ENCODE measurements around the gene BEST4. TPM values are rescaled to one million over a fixed set of nuclear protein-coding genes. Genes with fewer than 3 reads are reported as not detected.
A peak's percentile ranks its signal among the peaks of the same experiment; 100 is the strongest.

BEST4 gene
- total and polyA plus RNA-seq, 2 of the 13 experiments (the other 11 are each of a cell fraction or from before 2014, with no cell fraction given): 0.77 to 1.4 TPM

GRCh38 chr1:44784094-44785028 is 3.6 kb downstream of the BEST4 start (continued):
- TF ChIP-seq ZNF451 (CRISPR knock-in tag; IDR thresholded peaks at IDR 0.05) (peak; percentile 85; the same call in 1 of the 2 replicates), KLF9 (CRISPR knock-in tag; IDR thresholded peaks at IDR 0.05; ENCODE audit: low read depth) (no peak), MIXL1 (CRISPR knock-in tag; IDR thresholded peaks at IDR 0.05) (0 out of 2 replicates have a peak, but pooled peaks have one; percentile 36), MBNL3 (CRISPR knock-in tag; conservative IDR thresholded peaks at IDR 0.05) (no peak), REST (IDR thresholded peaks at IDR 0.05; ENCODE audit: borderline replicate concordance in 1 of 2, low read depth in 1 of 2, low read length in 2 of 2) (no peak), HDAC2 (CRISPR knock-in tag; IDR thresholded peaks at IDR 0.05) (peak; percentile 13), MAFF (IDR thresholded peaks at IDR 0.05; ENCODE audit: low read depth, low read length) (no peak), SCMH1 (CRISPR knock-in tag; IDR thresholded peaks at IDR 0.05; ENCODE audit: borderline replicate concordance) (no peak), KDM3A (CRISPR knock-in tag; IDR thresholded peaks at IDR 0.05; ENCODE audit: low read depth) (0 out of 2 replicates have a peak, but pooled peaks have one; percentile 29), SIX4 (CRISPR knock-in tag; IDR thresholded peaks at IDR 0.05) (no peak), ZFP37 (CRISPR knock-in tag; IDR thresholded peaks at IDR 0.05; ENCODE audit: borderline replicate concordance) (0 out of 2 replicates have a peak, but pooled peaks have one; percentile 67), ZNF543 (CRISPR knock-in tag; IDR thresholded peaks at IDR 0.05) (no peak), ZNF883 (CRISPR knock-in tag; IDR thresholded peaks at IDR 0.05; ENCODE audit: not compliant biosample characterization) (peak; percentile 52), NFE2L2 (IDR thresholded peaks at IDR 0.05; ENCODE audit: low read length) (no peak), SMAD9 (CRISPR knock-in tag; IDR thresholded peaks at IDR 0.05) (no peak), SNRNP70 (IDR thresholded peaks at IDR 0.05; ENCODE audit: low read depth, low read length) (no peak), ZNF367 (CRISPR knock-in tag; IDR thresholded peaks at IDR 0.05; ENCODE audit: borderline replicate concordance) (no peak; the same call in 1 of the 2 replicates), HOXA3 (CRISPR knock-in tag; IDR thresholded peaks at IDR 0.05) (peak; percentile 50; the same call in 1 of the 2 replicates), ZNF7 (CRISPR knock-in tag; IDR thresholded peaks at IDR 0.05) (no peak), ZNF780A (CRISPR knock-in tag; IDR thresholded peaks at IDR 0.05) (no peak), SYNCRIP (IDR thresholded peaks at IDR 0.05; ENCODE audit: insufficient read depth, low read depth, low read length) (no peak), ZNF841 (CRISPR knock-in tag; IDR thresholded peaks at IDR 0.05; ENCODE audit: borderline replicate concordance) (no peak)
- TF ChIP-seq, protein P1, sequence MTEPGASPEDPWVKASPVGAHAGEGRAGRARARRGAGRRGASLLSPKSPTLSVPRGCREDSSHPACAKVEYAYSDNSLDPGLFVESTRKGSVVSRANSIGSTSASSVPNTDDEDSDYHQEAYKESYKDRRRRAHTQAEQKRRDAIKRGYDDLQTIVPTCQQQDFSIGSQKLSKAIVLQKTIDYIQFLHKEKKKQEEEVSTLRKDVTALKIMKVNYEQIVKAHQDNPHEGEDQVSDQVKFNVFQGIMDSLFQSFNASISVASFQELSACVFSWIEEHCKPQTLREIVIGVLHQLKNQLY (CRISPR knock-in tag; IDR thresholded peaks at IDR 0.05): no peak
- TF ChIP-seq, protein P2, sequence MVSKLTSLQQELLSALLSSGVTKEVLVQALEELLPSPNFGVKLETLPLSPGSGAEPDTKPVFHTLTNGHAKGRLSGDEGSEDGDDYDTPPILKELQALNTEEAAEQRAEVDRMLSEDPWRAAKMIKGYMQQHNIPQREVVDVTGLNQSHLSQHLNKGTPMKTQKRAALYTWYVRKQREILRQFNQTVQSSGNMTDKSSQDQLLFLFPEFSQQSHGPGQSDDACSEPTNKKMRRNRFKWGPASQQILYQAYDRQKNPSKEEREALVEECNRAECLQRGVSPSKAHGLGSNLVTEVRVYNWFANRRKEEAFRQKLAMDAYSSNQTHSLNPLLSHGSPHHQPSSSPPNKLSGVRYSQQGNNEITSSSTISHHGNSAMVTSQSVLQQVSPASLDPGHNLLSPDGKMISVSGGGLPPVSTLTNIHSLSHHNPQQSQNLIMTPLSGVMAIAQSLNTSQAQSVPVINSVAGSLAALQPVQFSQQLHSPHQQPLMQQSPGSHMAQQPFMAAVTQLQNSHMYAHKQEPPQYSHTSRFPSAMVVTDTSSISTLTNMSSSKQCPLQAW (CRISPR knock-in tag; IDR thresholded peaks at IDR 0.05): no peak

Measured in HepG2 (cell line).